ENCODE data around the gene PTGES2. TPM values are rescaled to one million over a fixed set of nuclear protein-coding genes. Genes with fewer than 3 reads are reported as not detected.

The PTGES2 gene
- total and polyA plus RNA-seq, 2 donors from 2014 or later, result 64.1 to 117 TPM

DNA sequence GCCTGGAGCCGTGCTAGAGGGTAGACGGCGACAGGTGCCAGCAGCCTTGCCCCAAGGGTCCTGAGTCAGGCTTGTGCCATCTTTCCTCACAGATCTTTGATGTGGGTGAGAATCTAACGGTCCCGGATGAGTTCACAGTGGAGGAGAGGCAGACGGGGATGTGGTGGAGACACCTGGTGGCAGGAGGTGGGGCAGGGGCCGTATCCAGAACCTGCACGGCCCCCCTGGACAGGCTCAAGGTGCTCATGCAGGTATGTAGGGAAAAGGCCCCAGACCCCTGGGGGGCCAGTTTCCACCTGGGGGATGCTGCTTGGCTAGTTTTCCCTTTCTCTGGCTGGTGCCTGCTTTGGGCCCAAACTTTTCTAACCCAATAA lies 24.0 kb downstream of the PTGES2 start:
- intact Hi-C loops (cut with DNase I), result no loop called here
- Histone ChIP-seq H3K27ac (ENCODE audit: low read depth in 2 of 2, low read length in 2 of 2) (peak overlapping the region; percentile 86 to 98), H3K4me1 (ENCODE audit: control insufficient read depth in 2 of 3, insufficient read depth in 2 of 3, low read depth in 1 of 3, low read length in 3 of 3) (peaks cover 0 to 56% (median 49%) of the 10 kb centered on the region in 3 donors)

GRCh38 chr9:128102861-128103588 lies 24.5 kb downstream of the PTGES2 start:
- Histone ChIP-seq H3K4me3 (ENCODE audit: low read length in 3 of 3) (no peak overlapping the region), H3K9me3 (ENCODE audit: control insufficient read depth in 2 of 3, insufficient read depth in 1 of 3, low read length in 3 of 3) (no peaks in the 10 kb centered on the region), H3K27me3 (ENCODE audit: control insufficient read depth, insufficient read depth, low read length) (no peaks in the 10 kb centered on the region), H3K27ac (ENCODE audit: low read depth in 2 of 2, low read length in 2 of 2) (peak overlapping the region; percentile 86 to 98), H3K9ac (ENCODE audit: low read length in 3 of 3) (peak overlapping the region in 2 of 3 donors; percentile 9 to 47), H3K36me3 (ENCODE audit: control insufficient read depth in 2 of 3, insufficient read depth in 3 of 3, low read length in 3 of 3) (peaks cover 6 to 57% (median 40%) of the 10 kb centered on the region in 3 donors), H3K4me1 (ENCODE audit: control insufficient read depth in 2 of 3, insufficient read depth in 2 of 3, low read depth in 1 of 3, low read length in 3 of 3) (peaks cover 0 to 54% (median 50%) of the 10 kb centered on the region in 3 donors)
- intact Hi-C loops (cut with DNase I), result no loop called here
- no peak for TF ChIP-seq CTCF (IDR thresholded peaks at IDR 0.05; ENCODE audit: borderline replicate concordance, extremely low read depth, insufficient read depth)
- DNase-seq (peak; percentile 62 to 74 (median 72)), FAIRE-seq (no peak)

More for the DNA sequence above, 24.0 kb downstream of the PTGES2 start:
- H3K9ac ChIP-seq (ENCODE audit: low read length in 3 of 3), result peak overlapping the region in 2 of 3 donors; percentile 9 to 47
- DNase-seq (peak in 1 of 5 donors; percentile 61), FAIRE-seq (no peak)
- peaks cover 6 to 58% (median 40%) of the 10 kb centered on the region in 3 donors for H3K36me3 ChIP-seq (ENCODE audit: control insufficient read depth in 2 of 3, insufficient read depth in 3 of 3, low read length in 3 of 3)
- H3K9me3 ChIP-seq (ENCODE audit: control insufficient read depth in 2 of 3, insufficient read depth in 1 of 3, low read length in 3 of 3), result no peaks in the 10 kb centered on the region
- TF ChIP-seq CTCF (IDR thresholded peaks at IDR 0.05; ENCODE audit: borderline replicate concordance, extremely low read depth, insufficient read depth), result peak; percentile 3
- peak overlapping the region in 1 of 3 donors; percentile 9 for H3K4me3 ChIP-seq (ENCODE audit: low read length in 3 of 3)
- no peaks in the 10 kb centered on the region for H3K27me3 ChIP-seq (ENCODE audit: control insufficient read depth, insufficient read depth, low read length)

DNA sequence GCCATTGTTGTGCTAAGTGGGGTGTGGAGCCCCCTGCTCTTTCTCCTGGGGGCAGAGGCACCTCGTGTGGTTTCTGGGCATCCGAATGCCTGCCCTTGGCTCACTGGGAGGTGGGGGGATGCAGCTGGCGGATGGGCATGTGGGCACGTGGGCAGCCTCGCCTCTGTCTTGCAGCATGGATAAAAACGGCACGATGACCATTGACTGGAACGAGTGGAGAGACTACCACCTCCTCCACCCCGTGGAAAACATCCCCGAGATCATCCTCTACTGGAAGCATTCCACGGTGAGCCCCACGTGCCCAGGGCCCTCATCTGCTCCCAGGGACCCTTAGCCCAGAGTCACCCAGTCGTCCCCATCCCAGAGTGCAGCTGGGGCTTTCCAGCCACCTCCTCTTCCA lies 25.3 kb downstream of the PTGES2 start:
- intact Hi-C loops (cut with DNase I), result no loop called here
- Histone ChIP-seq H3K27ac (ENCODE audit: low read depth in 2 of 2, low read length in 2 of 2) (peak overlapping the region; percentile 86 to 98), H3K36me3 (ENCODE audit: control insufficient read depth in 2 of 3, insufficient read depth in 3 of 3, low read length in 3 of 3) (peaks cover 6 to 49% (median 33%) of the 10 kb centered on the region in 3 donors), H3K4me1 (ENCODE audit: control insufficient read depth in 2 of 3, insufficient read depth in 2 of 3, low read depth in 1 of 3, low read length in 3 of 3) (peaks cover 0 to 58% (median 58%) of the 10 kb centered on the region in 3 donors), H3K9ac (ENCODE audit: low read length in 3 of 3) (peak overlapping the region in 1 of 3 donors; percentile 69), H3K27me3 (ENCODE audit: control insufficient read depth, insufficient read depth, low read length) (no peaks in the 10 kb centered on the region), H3K4me3 (ENCODE audit: low read length in 3 of 3) (peak overlapping the region in 1 of 3 donors; percentile 30), H3K9me3 (ENCODE audit: control insufficient read depth in 2 of 3, insufficient read depth in 1 of 3, low read length in 3 of 3) (no peaks in the 10 kb centered on the region)
- FAIRE-seq (no peak), DNase-seq (peak in 2 of 5 donors; percentile 47 to 51)
- no peak for TF ChIP-seq CTCF (IDR thresholded peaks at IDR 0.05; ENCODE audit: borderline replicate concordance, extremely low read depth, insufficient read depth)
